HG03457 (cell line): ENCODE data around the gene LRBA.

Experiments
- ATAC-seq: cut with Tn5 transposase; IDR thresholded peaks from one replicate; pipeline ENCODE4 v1.9.1; 2021; ENCODE audit warnings: moderate number of reproducible peaks; ENCODE audit not compliant: unreplicated experiment

LRBA gene

DNA sequence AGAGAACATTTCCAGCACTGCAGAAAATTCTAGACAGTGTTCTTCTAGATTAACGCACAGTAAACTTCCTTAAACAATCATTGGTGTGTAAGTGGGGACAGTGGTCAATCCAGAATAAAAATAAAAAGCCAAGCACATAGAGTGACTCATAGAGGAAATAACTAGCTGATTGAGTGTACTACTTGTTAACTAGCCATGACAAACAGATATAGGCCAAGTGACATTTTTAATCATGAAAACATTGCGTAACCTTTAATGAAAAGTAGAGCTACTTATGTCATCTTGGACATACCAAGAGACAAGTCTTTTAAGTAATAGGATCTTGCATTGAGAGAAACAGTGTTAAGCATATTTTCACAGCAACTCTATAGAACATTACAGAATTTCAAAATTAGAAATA, 667.0 kb downstream of the LRBA start:
- ATAC-seq: no peak

DNA sequence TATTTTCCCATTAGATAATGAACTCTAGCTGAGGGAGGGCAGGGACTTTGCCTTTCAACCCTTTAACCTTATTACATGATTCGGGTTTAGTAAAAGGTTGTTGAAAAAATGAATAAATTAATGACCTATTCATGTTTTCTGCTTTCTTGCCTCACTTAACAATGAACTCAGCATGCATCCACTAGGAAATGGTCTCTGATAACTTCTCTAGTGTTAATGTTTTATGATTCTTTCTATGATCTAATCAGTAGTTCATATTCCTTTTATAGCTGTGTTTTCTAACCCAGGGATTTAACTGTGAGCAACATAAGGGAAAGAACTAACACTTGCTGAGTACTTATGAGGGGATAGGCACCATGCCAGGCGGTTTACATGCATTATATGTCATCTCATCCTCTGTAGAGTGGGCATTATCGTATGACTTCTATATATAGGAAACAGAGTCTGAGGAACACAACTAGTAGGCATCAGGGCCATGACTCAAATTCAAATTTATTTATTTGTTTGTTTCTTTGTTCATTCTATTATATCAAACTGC, 669.8 kb downstream of the LRBA start:
- ATAC-seq: no peak

DNA sequence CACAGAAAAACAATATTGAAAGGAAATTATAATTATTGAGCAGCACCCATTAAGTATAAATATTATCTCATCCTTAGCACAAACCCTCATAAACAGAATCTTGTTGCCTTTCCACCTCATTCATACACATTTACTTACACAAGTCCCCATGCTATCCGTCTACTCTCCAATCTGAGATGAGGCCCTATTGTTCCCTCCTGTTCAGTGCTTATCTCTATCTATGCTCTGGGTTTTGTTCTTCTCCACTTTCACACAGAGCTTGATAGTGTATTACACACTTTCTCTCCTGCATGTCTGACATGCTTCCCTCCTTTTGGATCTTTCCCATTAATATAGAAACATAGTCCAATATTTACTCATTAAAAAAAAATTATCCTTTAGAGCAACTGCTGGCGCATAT, 671.3 kb downstream of the LRBA start:
- ATAC-seq: no peak

DNA sequence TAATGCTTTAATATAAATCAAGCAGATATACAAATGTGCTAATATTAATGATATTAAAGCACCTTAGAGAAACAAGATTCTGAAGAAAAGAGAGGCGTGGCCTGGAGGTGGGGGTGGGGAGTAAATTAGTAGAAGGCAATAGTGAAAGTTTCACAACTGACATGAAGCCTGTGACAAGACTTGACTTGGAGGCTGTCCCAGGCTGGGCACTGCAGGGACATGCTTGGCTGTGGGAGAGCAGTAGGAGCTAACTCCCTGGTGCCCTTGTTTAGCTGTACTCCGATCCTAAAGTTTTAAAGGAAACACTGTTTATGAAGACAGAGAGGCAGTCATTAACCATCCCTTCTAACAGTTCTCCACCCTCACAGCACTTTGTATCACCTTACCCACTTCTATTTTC, 672.1 kb downstream of the LRBA start:
- ATAC-seq: no peak

DNA sequence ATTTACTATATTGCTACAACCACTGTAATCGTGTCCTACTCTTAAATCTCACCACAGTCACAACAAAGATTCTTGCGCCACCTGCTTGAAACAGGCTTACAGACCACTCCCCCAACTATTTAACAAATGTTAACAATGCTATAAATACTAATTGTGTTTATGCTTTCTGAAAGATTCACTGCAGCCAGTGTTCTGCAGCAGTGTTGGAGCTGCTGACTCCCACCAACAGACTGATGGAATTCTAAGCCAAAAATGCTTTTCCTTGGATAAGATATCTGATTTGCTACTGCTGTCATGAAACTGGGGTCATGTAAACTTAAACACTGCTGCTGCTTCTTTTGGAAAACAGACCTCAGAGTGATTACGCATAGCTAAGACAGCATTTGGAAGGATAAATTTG, 677.4 kb downstream of the LRBA start:
- no peak for ATAC-seq

DNA sequence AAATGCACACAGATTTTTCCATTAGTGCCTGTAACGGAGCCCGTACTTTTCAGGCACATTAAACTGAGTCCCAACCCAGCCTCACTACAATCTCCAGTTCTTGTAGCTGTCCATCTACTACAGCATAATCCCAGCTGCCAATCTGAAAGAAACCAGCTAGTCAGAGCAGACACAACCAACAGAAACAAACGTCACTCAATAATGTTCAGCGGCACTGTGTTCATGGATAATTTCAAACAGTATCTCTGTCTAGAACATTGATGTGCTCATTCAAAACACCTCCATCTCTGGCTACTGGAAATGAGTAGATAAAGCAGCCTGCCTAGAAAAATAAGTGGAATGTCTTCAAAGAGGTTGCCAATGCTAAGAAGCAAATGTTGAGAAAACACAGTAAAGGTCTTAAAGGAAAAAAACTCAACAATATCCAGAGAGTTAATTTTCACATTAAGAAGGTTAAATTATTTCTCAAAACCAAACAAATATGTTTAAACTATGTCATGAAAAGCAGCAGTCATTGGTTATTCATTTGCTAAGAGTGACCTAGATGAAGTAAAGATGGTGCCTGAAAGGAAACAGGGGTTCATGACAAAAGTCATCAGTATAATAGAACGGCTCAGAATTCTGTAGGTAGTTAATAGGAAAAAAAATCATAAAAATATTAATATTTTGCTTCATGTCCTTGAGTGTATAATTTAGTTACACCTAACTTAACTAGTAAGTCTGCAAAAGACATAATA, 678.2 kb downstream of the LRBA start:
- ATAC-seq: no peak

DNA sequence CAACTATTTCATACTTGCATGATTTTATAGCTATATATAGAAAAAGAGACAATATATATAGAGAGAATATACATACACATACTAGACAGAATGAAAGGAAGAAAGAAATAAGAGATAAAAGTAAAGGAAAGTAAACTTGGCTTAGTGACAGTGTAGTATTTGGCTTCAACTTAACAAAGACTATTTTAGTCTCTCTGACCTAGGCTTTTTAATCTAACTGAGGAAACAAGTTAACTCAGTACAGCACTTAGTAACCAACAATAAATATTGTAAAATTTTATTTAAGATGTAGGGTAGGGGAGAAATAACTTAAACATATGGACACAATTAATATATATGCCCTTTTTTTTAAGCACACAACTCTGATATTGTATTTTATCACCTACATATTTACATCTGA, 682.1 kb downstream of the LRBA start:
- no peak for ATAC-seq

DNA sequence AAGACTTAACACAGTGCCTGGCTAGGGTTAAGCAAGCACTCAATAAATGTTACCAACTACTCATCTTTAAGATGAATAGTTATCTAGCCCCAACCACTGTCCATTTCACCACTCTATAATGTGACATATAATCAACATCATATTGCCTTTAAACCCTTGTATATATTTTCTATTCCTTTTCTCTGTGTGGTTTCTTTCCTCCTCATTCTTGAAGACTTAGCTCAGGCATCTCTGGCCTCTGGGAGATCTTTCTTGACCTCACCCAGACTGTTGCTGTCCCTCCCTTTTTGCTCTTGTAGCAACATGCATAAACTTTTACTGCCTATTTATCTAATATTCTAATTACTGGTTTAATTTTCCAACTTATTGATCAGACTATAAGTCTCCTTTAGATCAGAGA, 683.0 kb downstream of the LRBA start:
- no peak for ATAC-seq

DNA sequence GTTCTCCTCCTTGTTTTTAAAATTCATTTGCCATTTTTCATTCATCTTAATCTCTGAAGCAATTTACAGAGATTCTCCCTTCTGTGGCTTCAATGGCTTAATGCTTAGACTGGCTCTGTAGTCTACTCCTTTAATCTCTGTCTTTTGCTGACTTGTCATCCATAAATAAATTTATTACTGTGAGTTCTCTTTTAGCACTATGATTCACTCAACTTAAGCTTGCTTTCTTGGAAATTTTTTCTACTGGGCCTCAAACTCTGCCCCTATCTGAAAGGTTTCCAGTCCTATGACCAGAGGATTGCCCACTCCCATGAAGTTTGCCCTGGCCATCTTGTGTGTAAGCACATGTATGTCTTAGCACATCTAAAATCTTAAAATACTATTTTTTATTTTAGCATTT, 685.7 kb downstream of the LRBA start:
- no peak for ATAC-seq

DNA sequence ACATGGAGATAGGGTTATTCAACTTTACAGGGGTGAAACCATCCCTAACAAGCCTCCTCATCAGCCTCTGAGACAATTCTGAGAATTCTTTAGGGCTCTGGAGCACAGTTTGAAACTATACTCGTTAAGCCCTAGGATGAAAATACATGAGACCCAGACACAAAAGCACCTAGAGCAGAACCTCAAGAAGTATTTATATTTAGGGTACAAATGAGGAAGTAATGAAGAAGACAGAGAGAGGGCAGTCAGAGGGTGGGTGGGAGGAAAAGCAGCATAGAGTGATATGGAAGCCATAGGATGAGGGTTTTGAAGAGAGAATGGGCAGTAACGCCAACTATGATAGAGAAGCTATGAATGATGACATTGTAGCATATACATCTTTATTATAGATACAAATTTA, 686.6 kb downstream of the LRBA start:
- ATAC-seq: no peak

DNA sequence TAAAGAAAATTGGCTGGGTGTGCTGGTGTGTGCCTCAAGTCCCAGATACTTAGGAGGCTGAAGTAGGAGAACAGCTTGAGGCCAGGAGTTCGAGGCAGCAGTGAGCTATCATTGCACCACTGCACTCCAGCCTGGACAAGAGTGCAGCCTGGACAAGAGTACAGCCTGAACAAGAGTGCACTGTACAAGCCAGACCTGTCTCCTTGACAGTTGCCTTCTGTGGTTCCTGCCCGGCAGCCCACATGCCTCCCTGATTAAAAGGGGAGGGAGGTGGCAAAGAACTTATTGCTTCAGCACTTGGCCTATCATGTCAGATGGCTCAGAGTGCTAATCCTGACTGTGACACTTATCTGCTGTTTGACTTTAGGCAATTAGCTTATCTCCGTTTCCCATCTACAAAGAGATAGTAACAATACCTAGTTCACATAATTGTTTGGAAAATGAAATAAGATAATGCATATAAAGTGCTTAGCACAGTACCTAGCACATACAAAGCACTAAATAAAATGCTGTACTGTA, 687.8 kb downstream of the LRBA start:
- ATAC-seq: no peak

DNA sequence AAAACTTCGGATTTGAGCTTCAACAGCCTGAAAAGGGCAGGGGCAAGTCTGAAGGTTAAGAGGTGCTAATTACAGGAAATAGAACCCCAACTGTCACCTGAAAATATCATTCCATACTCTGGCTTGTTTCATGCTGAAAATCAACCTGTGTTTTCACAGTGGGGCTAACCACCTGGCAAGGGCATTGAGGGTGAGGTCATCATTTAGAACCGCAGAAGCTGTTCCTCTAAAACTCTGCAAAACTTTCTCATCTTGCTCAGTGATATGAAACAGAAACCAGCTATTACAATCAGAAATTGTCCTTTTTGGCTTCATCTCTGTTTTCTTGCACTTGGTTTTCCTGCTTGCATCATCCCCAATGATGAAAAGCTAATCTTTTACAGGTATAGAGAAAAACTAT, 689.2 kb downstream of the LRBA start:
- ATAC-seq: no peak

DNA sequence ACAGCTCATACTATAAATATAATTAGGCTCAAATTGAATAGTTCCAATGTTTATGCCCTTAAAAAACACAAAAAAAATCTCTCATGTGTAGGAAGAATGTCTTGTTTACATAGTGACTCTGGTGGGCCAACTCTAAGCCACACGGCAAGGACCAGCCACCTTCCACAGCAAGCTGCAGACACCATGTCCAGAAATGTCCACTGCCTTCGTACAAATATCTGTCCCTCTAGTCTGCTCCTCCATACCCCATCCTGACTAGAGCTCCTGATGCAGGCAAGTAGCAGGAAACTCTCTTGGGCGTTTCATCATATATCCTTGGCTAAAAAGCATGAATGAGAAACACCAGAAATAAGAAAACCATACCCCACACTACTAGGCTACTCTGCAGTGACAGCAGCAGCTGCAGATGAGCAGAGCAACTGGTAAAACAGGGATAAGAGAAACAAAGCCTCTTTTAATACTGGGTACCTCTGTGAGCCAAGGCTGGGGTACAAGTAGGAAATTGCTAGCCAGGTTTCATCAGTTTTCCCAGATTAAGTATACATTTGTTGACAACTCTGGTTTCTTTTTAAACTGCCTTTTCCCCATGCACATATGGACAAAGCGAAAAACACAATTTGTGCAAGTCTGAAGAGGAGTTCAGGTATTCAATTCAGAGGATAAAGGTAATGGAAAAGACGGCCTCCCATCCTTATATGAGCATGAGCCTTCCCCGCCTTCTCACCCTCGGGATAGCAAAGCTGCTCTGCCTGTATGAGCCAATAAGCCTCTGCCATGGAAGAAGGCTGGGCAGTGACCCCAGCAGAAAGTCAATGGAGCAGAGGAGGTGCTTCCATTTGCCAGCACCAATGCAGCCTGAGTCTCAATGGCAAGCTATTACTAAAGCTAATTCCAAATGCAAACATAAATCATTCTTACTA, 691.4 kb downstream of the LRBA start:
- ATAC-seq: no peak

DNA sequence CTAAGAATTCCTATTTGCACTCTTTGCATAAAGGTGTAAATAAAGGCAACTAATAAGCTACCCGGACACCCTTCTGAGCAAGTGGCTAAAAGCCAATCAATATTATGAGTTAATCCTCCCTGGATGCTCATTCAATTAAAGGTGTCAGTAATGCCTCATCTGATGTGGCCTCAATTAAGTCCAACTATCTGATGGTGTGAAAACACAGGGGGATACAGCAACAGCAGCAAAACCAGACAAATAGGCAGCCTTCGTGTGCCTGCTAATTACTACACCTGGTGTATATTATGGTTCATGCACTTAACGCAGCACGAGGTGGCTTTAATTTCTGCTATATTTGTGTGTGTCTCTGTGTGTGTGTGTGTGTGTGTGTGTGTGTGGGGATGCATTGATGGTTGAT, 692.4 kb downstream of the LRBA start:
- ATAC-seq: no peak

DNA sequence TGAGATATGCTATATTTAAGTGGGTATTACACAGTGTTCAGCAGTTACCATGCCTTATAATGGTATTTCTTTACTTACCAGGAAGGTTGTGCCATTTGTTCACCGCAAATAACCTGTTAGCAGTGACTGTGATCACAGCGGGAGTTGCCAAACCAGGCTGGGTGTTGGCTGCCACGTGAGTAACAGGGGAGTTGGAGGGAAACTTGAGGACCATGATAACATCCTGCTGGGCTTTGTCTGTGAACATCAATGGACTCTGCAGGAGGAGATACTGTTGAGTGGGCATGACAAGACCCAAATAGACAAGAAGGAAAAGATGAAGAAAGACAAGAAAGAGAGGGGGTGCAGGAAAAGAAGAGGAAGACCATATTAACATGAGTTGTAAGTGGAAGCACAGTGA, 694.0 kb downstream of the LRBA start:
- no peak for ATAC-seq

DNA sequence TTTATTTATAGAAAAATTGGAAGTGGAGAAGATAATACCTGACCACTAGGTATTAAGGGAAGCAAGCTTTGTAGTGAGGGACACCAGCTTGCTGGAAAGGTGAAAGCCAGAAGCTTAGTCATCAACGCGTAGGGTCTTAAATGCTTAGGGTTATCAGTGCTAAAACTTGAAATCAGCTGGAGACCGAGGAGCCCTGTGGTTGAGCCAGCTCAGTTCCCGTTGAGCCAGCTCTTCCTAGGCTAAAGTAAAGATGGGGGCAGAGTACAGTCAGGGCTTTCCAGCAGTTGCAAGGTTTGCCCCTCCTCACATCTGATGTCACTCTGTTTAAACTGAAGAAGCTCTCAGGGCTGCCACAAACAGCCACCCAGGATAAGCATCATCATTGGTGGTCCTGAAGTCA, 696.1 kb downstream of the LRBA start:
- ATAC-seq: no peak

DNA sequence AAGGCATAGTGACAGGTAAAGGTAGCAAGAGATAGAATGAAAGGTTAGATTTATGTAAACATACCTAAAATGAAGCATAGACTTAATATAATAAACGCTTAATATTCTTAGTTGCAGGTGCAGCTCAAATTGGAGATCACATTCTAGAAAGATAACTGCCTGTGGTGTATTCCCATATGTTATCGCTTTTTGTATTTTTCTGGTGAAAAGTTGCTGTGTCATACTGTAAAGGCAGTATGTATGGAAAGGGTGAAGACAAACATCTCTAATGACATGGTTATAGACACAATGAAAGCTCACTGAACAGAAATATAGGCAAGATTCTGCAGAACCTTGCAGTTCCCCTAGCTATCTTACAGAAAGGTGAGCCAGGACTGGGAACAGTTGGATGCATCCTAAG, 696.6 kb downstream of the LRBA start:
- no peak for ATAC-seq

DNA sequence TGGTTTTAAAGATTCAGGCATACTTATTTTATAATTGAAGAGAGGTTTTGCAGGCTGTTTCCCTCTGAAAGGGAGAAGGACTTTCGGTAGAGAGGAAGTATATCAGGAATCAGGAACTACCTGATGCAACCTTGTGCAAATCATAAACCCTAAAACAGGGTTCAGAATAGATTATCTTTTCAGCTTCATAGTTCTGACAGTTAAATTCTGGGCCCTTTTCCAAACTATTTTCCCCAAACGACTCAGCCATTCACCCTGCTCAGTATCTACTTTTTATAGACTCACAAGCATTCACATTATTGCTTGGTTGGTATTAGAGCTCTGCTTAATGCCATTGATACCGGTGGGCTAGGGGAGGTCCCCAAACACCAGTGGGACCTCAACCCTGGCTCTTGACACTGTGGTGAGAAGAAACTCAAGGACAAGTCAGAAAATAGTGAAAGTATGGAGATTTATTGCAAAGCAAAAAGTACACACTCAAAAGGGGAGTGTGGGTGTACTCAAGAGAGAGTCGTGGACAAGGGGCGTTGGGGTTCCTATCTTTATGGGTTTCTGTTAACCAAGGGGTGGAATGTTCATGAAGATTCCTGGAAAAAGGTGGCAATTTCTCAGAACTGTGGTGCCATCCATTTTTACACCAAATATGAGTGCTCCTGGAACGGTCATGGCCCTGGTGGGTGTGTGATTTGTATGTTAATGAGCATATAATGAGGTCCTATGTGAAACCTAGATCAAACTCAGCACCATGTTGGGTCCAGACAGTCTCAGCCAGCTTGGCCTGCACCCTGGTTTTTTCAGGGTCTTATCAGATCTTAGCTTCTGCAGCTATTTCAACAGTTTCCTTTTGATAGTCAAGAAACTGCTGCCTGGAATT, 698.5 kb downstream of the LRBA start:
- ATAC-seq: no peak

DNA sequence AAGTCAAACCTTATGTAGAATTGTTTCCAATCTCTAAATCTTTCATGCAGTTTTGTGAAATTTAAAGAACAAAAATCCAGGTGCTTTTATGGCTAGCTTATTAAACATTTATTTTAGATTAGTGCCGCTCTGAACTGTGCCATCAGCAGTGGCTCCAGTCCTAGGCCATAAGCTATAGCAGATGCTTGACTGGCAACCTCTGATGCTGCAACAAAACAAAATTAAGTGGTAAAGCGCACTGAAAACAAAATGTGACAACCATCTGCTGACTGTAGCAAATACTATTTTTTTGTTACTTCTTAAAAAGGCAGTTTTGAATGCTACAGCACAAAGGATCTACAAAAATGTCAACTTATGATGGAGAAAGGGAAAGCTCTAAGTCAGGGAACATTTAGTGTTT, 699.4 kb downstream of the LRBA start:
- no peak for ATAC-seq

DNA sequence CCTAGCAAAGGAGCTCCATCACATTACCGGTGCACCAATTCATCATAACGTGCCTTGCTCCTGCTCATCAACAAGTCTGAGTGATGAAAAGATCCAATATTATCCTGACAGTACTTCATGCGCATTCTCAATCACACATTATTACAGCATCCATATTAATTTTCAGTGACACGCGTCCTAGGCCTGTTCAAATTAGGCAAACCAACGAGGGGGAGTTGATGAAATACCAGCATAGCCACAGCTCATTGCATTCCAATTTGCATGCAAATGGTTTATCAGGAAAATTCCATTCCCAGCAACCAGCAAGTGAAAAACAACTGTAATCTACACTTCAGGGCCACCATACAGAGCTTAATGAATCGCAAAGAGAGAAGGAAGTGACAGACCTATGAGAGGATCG, 699.9 kb downstream of the LRBA start:
- no peak for ATAC-seq

DNA sequence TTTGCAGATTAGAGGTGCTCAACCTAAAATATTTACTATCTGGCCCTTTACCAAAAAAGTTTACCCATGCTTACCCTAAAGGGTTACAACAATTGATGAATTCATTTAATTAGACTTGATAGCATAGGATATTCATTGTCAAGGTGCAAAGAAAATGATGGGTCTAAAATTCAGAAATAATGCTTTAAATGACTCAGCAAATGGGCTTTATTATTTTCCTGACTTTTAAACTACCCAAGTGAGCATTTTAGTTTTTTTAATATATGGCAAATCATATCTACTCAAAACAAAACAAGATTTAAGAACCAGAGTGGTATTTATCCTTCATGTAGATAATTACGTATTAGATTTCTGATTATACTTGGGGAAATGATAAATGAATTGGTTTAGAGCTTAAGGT, 701.1 kb downstream of the LRBA start:
- ATAC-seq: no peak
